ENCODE data around the gene SLC13A1.

DNA sequence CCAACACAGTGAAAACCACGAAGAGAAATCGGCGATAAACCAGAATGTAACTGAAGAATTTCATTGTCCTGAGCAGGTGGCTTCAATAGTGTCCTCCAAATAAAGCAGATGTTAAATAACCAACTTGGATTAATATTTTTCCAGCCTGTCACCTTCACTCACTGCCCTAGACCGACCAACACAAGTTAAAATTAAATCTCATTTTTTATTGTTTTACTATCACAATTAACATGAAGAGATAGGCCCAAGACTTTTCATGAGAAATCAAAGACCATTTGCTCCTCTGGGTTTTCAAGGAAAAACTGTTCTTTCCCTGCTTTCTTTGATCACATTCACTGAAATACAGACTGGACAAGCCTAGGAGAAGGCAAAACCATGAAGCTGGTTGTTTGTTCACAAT lies at the start of gene SLC13A1:
- TF ChIP-seq, protein P1, sequence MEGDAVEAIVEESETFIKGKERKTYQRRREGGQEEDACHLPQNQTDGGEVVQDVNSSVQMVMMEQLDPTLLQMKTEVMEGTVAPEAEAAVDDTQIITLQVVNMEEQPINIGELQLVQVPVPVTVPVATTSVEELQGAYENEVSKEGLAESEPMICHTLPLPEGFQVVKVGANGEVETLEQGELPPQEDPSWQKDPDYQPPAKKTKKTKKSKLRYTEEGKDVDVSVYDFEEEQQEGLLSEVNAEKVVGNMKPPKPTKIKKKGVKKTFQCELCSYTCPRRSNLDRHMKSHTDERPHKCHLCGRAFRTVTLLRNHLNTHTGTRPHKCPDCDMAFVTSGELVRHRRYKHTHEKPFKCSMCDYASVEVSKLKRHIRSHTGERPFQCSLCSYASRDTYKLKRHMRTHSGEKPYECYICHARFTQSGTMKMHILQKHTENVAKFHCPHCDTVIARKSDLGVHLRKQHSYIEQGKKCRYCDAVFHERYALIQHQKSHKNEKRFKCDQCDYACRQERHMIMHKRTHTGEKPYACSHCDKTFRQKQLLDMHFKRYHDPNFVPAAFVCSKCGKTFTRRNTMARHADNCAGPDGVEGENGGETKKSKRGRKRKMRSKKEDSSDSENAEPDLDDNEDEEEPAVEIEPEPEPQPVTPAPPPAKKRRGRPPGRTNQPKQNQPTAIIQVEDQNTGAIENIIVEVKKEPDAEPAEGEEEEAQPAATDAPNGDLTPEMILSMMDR (IDR thresholded peaks at IDR 0.05; ENCODE audit: borderline replicate concordance, extremely low read depth, low read length, poor library complexity, severe bottlenecking) = no peak
- no peak for TF ChIP-seq EZH2 (IDR thresholded peaks at IDR 0.05; ENCODE audit: borderline replicate concordance, low read depth, low read length, severe bottlenecking)

Measured in DND-41 (cell line).